HEK293 (cell line): ENCODE results near the gene MTMR3.
A peak's percentile ranks its signal among the peaks of the same experiment; 100 is the strongest.

Experiments used
- CTCF ChIA-PET: fragments of 350-600 bp; formaldehyde crosslinking; extraction: SDS; loops from one replicate; lab custom pipeline; 2021; ENCODE audit warnings: antibody characterized with exemption; lab: Yijun Ruan, JAX
- POLR2A ChIA-PET: fragments of 300-600 bp; formaldehyde crosslinking; extraction: SDS; loops from one replicate; lab custom pipeline; 2020; ENCODE audit warnings: antibody characterized with exemption, inconsistent platforms; lab: Yijun Ruan, JAX
- H3K27ac ChIP-seq: fragments of 200-500 bp; sonication (Bioruptor generic); 2 replicates; pipeline ENCODE4 v1.5.1; 2014; ENCODE audit warnings: low read depth, low read length, control low read depth, inconsistent platforms; ENCODE audit errors: extremely low read depth
- H3K36me3 ChIP-seq, 2 experiments: fragments of 200-500 bp in 1 of 2; sonication (Bioruptor generic) in 1 of 2; 1 replicate in 1 of 2; 2 replicates in 1 of 2; pipeline ENCODE4 v1.5.1; 2014 to 2017; ENCODE audit warnings: inconsistent platforms in 2 of 2, low read length in 2 of 2; ENCODE audit not compliant: control insufficient read depth in 2 of 2, insufficient read depth in 1 of 2
- H3K4me1 ChIP-seq: fragments of 200-500 bp; sonication (Bioruptor generic); 2 replicates; pipeline ENCODE4 v1.5.1; 2014; ENCODE audit warnings: mild to moderate bottlenecking, low read length, inconsistent platforms; ENCODE audit not compliant: control insufficient read depth, insufficient read depth
- H3K4me3 ChIP-seq: 2 replicates; pipeline ENCODE4 v1.5.1; 2011; ENCODE audit warnings: low read depth, mild to moderate bottlenecking, control low read depth, low read length, moderate library complexity
- H3K9me3 ChIP-seq: fragments of 200-500 bp; sonication (Bioruptor generic); 2 replicates; pipeline ENCODE4 v1.5.1; 2014; ENCODE audit warnings: low read depth, low read length, inconsistent platforms; ENCODE audit not compliant: control insufficient read depth, insufficient read depth
- GFI1B ChIP-seq: fragments of 450-650 bp; formaldehyde crosslinking; IDR thresholded peaks from 2 replicates; pipeline ENCODE4 v1.5.1; 2016; ENCODE audit warnings: missing biosample characterization, missing genetic modification characterization
- OSR2 ChIP-seq: fragments of 450-650 bp; formaldehyde crosslinking; IDR thresholded peaks from 2 replicates; pipeline ENCODE4 v1.5.1; 2016; ENCODE audit warnings: missing biosample characterization, missing genetic modification characterization
- PRDM6 ChIP-seq: fragments of 450-650 bp; formaldehyde crosslinking; IDR thresholded peaks from 2 replicates; pipeline ENCODE4 v1.5.1; 2017; ENCODE audit warnings: missing biosample characterization, missing genetic modification characterization
- SCRT2 ChIP-seq: fragments of 450-650 bp; formaldehyde crosslinking; IDR thresholded peaks from 2 replicates; pipeline ENCODE4 v1.5.1; 2016; ENCODE audit warnings: missing biosample characterization, missing genetic modification characterization
- SP2 ChIP-seq: fragments of 450-650 bp; formaldehyde crosslinking; IDR thresholded peaks from 2 replicates; pipeline ENCODE4 v1.5.1; 2016; ENCODE audit warnings: missing biosample characterization, missing genetic modification characterization
- ZBTB17 ChIP-seq: fragments of 450-650 bp; formaldehyde crosslinking; IDR thresholded peaks from 2 replicates; pipeline ENCODE4 v1.5.1; 2016; ENCODE audit warnings: missing biosample characterization, missing genetic modification characterization
- ZBTB48 ChIP-seq: fragments of 450-650 bp; formaldehyde crosslinking; IDR thresholded peaks from 2 replicates; pipeline ENCODE4 v1.5.1; 2016; ENCODE audit warnings: missing biosample characterization, missing genetic modification characterization
- ZNF10 ChIP-seq: fragments of 450-650 bp; formaldehyde crosslinking; IDR thresholded peaks from 2 replicates; pipeline ENCODE4 v1.5.1; 2017; ENCODE audit warnings: missing biosample characterization, missing genetic modification characterization
- ZNF280D ChIP-seq: fragments of 450-650 bp; formaldehyde crosslinking; IDR thresholded peaks from 2 replicates; pipeline ENCODE4 v1.5.1; 2016; ENCODE audit warnings: missing biosample characterization, missing genetic modification characterization
- ZNF302 ChIP-seq: fragments of 450-650 bp; formaldehyde crosslinking; IDR thresholded peaks from 2 replicates; pipeline ENCODE4 v1.5.1; 2016; ENCODE audit warnings: missing biosample characterization, missing genetic modification characterization, low read depth
- ZNF335 ChIP-seq: fragments of 450-650 bp; formaldehyde crosslinking; conservative IDR thresholded peaks from 2 replicates; pipeline ENCODE4 v1.5.1; 2016; ENCODE audit warnings: missing biosample characterization, missing genetic modification characterization
- ZNF354C ChIP-seq: fragments of 450-650 bp; formaldehyde crosslinking; IDR thresholded peaks from 2 replicates; pipeline ENCODE4 v1.5.1; 2016; ENCODE audit warnings: missing biosample characterization, missing genetic modification characterization, low read depth, borderline replicate concordance
- ZNF362 ChIP-seq: fragments of 450-650 bp; formaldehyde crosslinking; IDR thresholded peaks from 2 replicates; pipeline ENCODE4 v1.5.1; 2016; ENCODE audit warnings: missing biosample characterization, missing genetic modification characterization
- ZNF48 ChIP-seq: fragments of 450-650 bp; formaldehyde crosslinking; IDR thresholded peaks from 2 replicates; pipeline ENCODE4 v1.5.1; 2016; ENCODE audit warnings: missing biosample characterization, missing genetic modification characterization
- ZNF571 ChIP-seq: fragments of 450-650 bp; formaldehyde crosslinking; IDR thresholded peaks from 2 replicates; pipeline ENCODE4 v1.5.0; 2017; ENCODE audit warnings: missing biosample characterization, missing genetic modification characterization
- ZNF660 ChIP-seq: fragments of 450-650 bp; IDR thresholded peaks from 2 replicates; pipeline ENCODE4 v1.5.1; 2018; ENCODE audit warnings: missing biosample characterization, mild to moderate bottlenecking, missing genetic modification characterization
- ZNF76 ChIP-seq: fragments of 450-650 bp; formaldehyde crosslinking; IDR thresholded peaks from 2 replicates; pipeline ENCODE4; 2016; ENCODE audit warnings: low read depth, missing biosample characterization, missing genetic modification characterization, borderline replicate concordance
- TF ChIP-seq, protein P1 (sequence below): fragments of 450-650 bp; IDR thresholded peaks from 2 replicates; pipeline ENCODE4 v1.5.1; 2018; ENCODE audit warnings: missing biosample characterization, missing genetic modification characterization

The MTMR3 gene

GRCh38 chr22:29873943-29874342 lies 9.0 kb upstream of the MTMR3 start (continued):
- TF ChIP-seq ZNF660 (tag by site-specific recombination) (no peak), SCRT2 (tag by site-specific recombination) (peak; percentile 63), ZNF362 (tag by site-specific recombination) (peak; percentile 11; the same call in 1 of the 2 replicates), ZNF76 (tag by site-specific recombination) (no peak), ZNF571 (no peak), ZNF48 (tag by site-specific recombination) (no peak), PRDM6 (tag by site-specific recombination) (peak; percentile 40), ZNF10 (no peak), ZNF280D (no peak), ZNF335 (tag by site-specific recombination) (peak; percentile 22; the same call in 1 of the 2 replicates), ZBTB17 (tag by site-specific recombination) (no peak; the same call in 1 of the 2 replicates), ZNF302 (no peak), ZBTB48 (tag by site-specific recombination) (no peak), OSR2 (tag by site-specific recombination) (peak; percentile 73)
- TF ChIP-seq, all 188 proteins: peak for 11

DNA sequence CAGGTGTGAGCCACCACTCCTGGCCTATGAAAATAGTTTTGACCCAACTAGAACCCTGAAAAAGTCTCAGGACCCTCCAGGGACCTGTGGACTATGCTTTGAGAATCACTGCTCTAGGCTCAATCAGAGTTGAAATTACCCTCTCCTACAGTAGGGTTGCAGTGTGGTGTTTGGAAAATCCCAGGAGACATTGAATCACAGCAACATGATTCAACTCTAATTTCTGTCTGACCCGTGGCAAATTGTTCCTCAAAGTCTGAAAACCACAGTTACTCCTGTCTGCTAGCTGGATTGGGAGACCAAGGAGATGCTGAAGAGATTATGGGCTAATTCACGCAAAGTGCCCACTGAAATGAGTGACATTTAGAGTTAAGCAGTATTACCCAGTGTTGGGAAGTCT lies 5.4 kb upstream of the MTMR3 start:
- POLR2A ChIA-PET, result no interaction called here
- Histone ChIP-seq H3K9me3 (no peaks in the 10 kb centered on the region), H3K4me1 (peaks cover 8% of the 10 kb centered on the region), H3K36me3 (no peaks in the 10 kb centered on the region), H3K4me3 (no peak overlapping the region), H3K27ac (no peak overlapping the region)
- peak; percentile 58; the same call in 1 of the 2 replicates for TF ChIP-seq GFI1B
- TF ChIP-seq, protein P1, sequence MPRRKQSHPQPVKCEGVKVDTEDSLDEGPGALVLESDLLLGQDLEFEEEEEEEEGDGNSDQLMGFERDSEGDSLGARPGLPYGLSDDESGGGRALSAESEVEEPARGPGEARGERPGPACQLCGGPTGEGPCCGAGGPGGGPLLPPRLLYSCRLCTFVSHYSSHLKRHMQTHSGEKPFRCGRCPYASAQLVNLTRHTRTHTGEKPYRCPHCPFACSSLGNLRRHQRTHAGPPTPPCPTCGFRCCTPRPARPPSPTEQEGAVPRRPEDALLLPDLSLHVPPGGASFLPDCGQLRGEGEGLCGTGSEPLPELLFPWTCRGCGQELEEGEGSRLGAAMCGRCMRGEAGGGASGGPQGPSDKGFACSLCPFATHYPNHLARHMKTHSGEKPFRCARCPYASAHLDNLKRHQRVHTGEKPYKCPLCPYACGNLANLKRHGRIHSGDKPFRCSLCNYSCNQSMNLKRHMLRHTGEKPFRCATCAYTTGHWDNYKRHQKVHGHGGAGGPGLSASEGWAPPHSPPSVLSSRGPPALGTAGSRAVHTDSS (tag by site-specific recombination), result no peak
- CTCF ChIA-PET, result no interaction called here

DNA sequence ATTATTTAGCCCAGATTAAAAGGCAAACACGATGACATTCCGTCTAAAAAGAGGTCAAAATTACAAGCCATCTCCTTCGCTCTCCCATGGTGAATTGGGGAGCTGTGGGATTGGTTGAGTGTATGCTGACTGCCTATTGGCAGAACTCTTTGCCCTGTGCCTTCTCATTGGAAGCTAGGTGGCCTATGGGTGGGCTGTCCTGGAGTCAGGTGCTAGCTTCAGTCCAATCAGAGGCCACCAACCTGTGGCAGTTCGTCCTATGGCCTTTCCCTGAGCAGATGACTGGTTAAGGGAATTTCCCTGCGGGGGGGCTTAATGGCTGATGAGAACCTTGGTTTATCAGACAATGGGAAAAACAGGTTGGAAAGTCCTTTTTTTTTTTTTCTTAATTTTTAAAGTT lies 3.2 kb upstream of the MTMR3 start:
- TF ChIP-seq ZNF354C (tag by site-specific recombination) (no peak), SP2 (peak; percentile 60)
- Histone ChIP-seq H3K4me3 (no peak overlapping the region), H3K27ac (no peak overlapping the region), H3K36me3 (no peaks in the 10 kb centered on the region), H3K4me1 (no peaks in the 10 kb centered on the region), H3K9me3 (no peaks in the 10 kb centered on the region)
- POLR2A ChIA-PET, result no interaction called here
- CTCF ChIA-PET, result no interaction called here
